Adrenal gland (tissue), 12 donors: ENCODE data around the gene ATP11B. TPM values are rescaled to one million over a fixed set of nuclear protein-coding genes. Genes with fewer than 3 reads are reported as not detected.
"Not testable (repeated sequence)": the region's sequence is repeated elsewhere in the genome, so short reads cannot be mapped to it uniquely, and the experiment has no call there.

Experiments
- DNase-seq, 7 donors: peaks; one replicate each; pipeline ENCODE4 v3.0.0-alpha.2; 2019 to 2020
- H3K27ac ChIP-seq, 5 donors: fragments of 200-600 bp; sonication (generic) in 4 of 5; 1 replicate in 3 of 5; 2 replicates in 2 of 5; pipeline versions ENCODE4 v1.5.1 to v1.8.0; 2016 to 2020; ENCODE audit warnings: mild to moderate bottlenecking in 1 of 5
- H3K27me3 ChIP-seq: fragments of 200-600 bp; 2 replicates; pipeline ENCODE4 v1.8.0; 2021
- H3K36me3 ChIP-seq, 2 donors: fragments of 200-600 bp; replicated peaks in 1 of 2; 1 replicate in 1 of 2; 2 replicates in 1 of 2; pipeline versions ENCODE4 v1.5.1 to v1.8.0; 2018 to 2022
- H3K4me1 ChIP-seq, 2 donors: fragments of 200-600 bp; replicated peaks in 1 of 2; 1 replicate in 1 of 2; 2 replicates in 1 of 2; pipeline versions ENCODE4 v1.5.1 to v1.8.0; 2018 to 2021
- H3K4me3 ChIP-seq, 4 donors: fragments of 200-600 bp; sonication (generic) in 3 of 4; one replicate each; pipeline ENCODE4 v1.5.1; 2016 to 2018
- H3K9me3 ChIP-seq, 3 donors: fragments of 200-600 bp; sonication (generic) in 1 of 3; replicated peaks in 1 of 3; 1 replicate in 2 of 3; 2 replicates in 1 of 3; pipeline versions ENCODE4 v1.5.1 to v1.8.0; 2016 to 2021
- CTCF ChIP-seq, 6 experiments: fragments of 450-650 bp in 4 of 6; fragments of 200-600 bp in 2 of 6; sonication (generic) in 1 of 6; IDR thresholded peaks; 1 replicate in 5 of 6; 2 replicates in 1 of 6; pipeline versions ENCODE4 v1.5.1 to v1.8.0; 2016 to 2021; ENCODE audit warnings: antibody characterized with exemption in 6 of 6, mild to moderate bottlenecking in 2 of 6, moderate library complexity in 1 of 6
- POLR2A ChIP-seq, 2 donors: fragments of 450-650 bp; IDR thresholded peaks; one replicate each; pipeline ENCODE4 v1.6.1; 2017; ENCODE audit warnings: antibody characterized with exemption in 2 of 2, mild to moderate bottlenecking in 2 of 2, moderate library complexity in 1 of 2
- WGBS, 4 donors: extraction: QIAGEN DNeasy Blood & Tissue Kit in 2 of 4; methylation state at CpG; one replicate each; pipeline versions ENCODE4 v1.1.5 to v1.1.7; 2013 to 2017; 5-methylcytosine and 5-hydroxymethylcytosine counted together
- intact Hi-C, 2 donors: fragments of 100-400 bp; cut with DNase I; formaldehyde crosslinking; loops; one replicate each; pipeline versions ENCODE4 v1.14.1 to v1.15.0; 2022 to 2023
- polyA plus RNA-seq, 3 donors: library from polyadenylated mRNA; stranded (reverse); fragments of 200-250 nt in 2 of 3; fragments of 350-450 nt in 1 of 3; fragmentation: Illumina TruSeq in 1 of 3; extraction: RNeasy Lipid Tissue Mini Kit (QIAGEN cat#74804) in 1 of 3; gene quantifications; one replicate each; pipeline ENCODE4 v1.2.3, GENCODE V29; 2013 to 2014
- total RNA-seq, 9 donors: library from RNA; depleted of rRNA in 4 of 9; stranded (reverse); fragments of >200 nt in 4 of 9; fragments of 120-200 nt in 1 of 9; fragmentation: NEBNext Ultra II Directional in 1 of 9; extraction: Animal tissue kit (Norgen Biotek cat#: 25700) in 1 of 9; gene quantifications; one replicate each; pipeline versions ENCODE4 v1.1.0 to v1.2.4, GENCODE V29; 2013 to 2023
- donor health status: healthy with polysubstance abuse.
- donor health status: Bipolar disorder and iron deficiency.
- donor health status: DM: yes; HTN: yes; CAD: no.
- donor health status: DM: no; HTN: no; CAD: no.
- donor health status: DM: no; HTN: no; CAD: no.
- donor health status: DM: yes; HTN: yes; CAD: no.

ATP11B gene
- total and polyA plus RNA-seq, 12 donors, result 2.9 to 45.1 (median 29.9) TPM

- no peak for TF ChIP-seq POLR2A (IDR thresholded peaks at IDR 0.05)
- no peak for TF ChIP-seq CTCF (IDR thresholded peaks at IDR 0.05)
Observed at GRCh38 chr3:182821221-182821981, 28.1 kb downstream of the ATP11B start.

GRCh38 chr3:182822260-182822659, 29.0 kb downstream of the ATP11B start:
- H3K4me3 ChIP-seq, intact Hi-C loops, H3K27me3 ChIP-seq, DNase-seq, H3K36me3 ChIP-seq, H3K4me1 ChIP-seq, H3K27ac ChIP-seq, H3K9me3 ChIP-seq: not testable (repeated sequence)
- WGBS, 4 donors, result 92 to 99% (median 97%) methylated on average over 5 of the region's 5 CpGs

More at GRCh38 chr3:182821221-182821981, 28.1 kb downstream of the ATP11B start:
- Histone ChIP-seq H3K27me3 (no peaks in the 10 kb centered on the region), H3K9me3 (no peaks in the 10 kb centered on the region), H3K36me3 (no peaks in the 10 kb centered on the region), H3K27ac (no peak overlapping the region), H3K4me3 (no peak overlapping the region), H3K4me1 (peaks cover 0 to 4% of the 10 kb centered on the region in 2 donors)
- WGBS, 4 donors, result 87 to 93% (median 88%) methylated on average over 4 of the region's 4 CpGs
- DNase-seq, result no peak
- intact Hi-C loops, result no loop called here

- no peaks in the 10 kb centered on the region for H3K36me3 ChIP-seq
- no peak overlapping the region for H3K4me3 ChIP-seq
- DNase-seq, result no peak
- intact Hi-C loops, result no loop called here
- no peak overlapping the region for H3K27ac ChIP-seq
- no peaks in the 10 kb centered on the region for H3K4me1 ChIP-seq
- H3K27me3 ChIP-seq, result no peaks in the 10 kb centered on the region
- TF ChIP-seq POLR2A (IDR thresholded peaks at IDR 0.05), result no peak
- no peak for TF ChIP-seq CTCF (IDR thresholded peaks at IDR 0.05)
- no peaks in the 10 kb centered on the region for H3K9me3 ChIP-seq
Observed at GRCh38 chr3:182824957-182825356, 31.7 kb downstream of the ATP11B start.

- 88 to 95% (median 92%) methylated on average over 4 of the region's 4 CpGs for WGBS, 4 donors
- no peaks in the 10 kb centered on the region for H3K36me3 ChIP-seq
Observed at GRCh38 chr3:182829761-182830405, 36.6 kb downstream of the ATP11B start.

GRCh38 chr3:182837855-182838454, 44.7 kb downstream of the ATP11B start:
- TF ChIP-seq CTCF (IDR thresholded peaks at IDR 0.05), result peak; percentile 18 to 49 (median 35)
- no peak for TF ChIP-seq POLR2A (IDR thresholded peaks at IDR 0.05)
- WGBS, 4 donors, result 41 to 50% (median 43%) methylated on average over 3 of the region's 3 CpGs

More at GRCh38 chr3:182829761-182830405, 36.6 kb downstream of the ATP11B start:
- intact Hi-C loops, result no loop called here
- DNase-seq, result no peak
- H3K27ac ChIP-seq, result no peak overlapping the region
- H3K27me3 ChIP-seq, result no peaks in the 10 kb centered on the region
- no peaks in the 10 kb centered on the region for H3K9me3 ChIP-seq
- H3K4me3 ChIP-seq, result no peak overlapping the region
- H3K4me1 ChIP-seq, result no peaks in the 10 kb centered on the region
- TF ChIP-seq POLR2A (IDR thresholded peaks at IDR 0.05), result no peak

More at GRCh38 chr3:182837855-182838454, 44.7 kb downstream of the ATP11B start:
- Histone ChIP-seq H3K27ac (no peak overlapping the region), H3K27me3 (no peaks in the 10 kb centered on the region), H3K9me3 (no peaks in the 10 kb centered on the region), H3K36me3 (peaks cover 0 to 6% of the 10 kb centered on the region in 2 donors), H3K4me1 (no peaks in the 10 kb centered on the region), H3K4me3 (no peak overlapping the region)
- intact Hi-C loops, result loop anchor here in 1 of 2 donors (5.0 kb wide), 1 partner anchor 111 kb away; no protein-coding TSS in a partner anchor
- no peak for DNase-seq
